H1 (cell line): ENCODE results near the gene NYAP2. TPM values are rescaled to one million over a fixed set of nuclear protein-coding genes. Genes with fewer than 3 reads are reported as not detected.

Experiments
- CTCF ChIA-PET: fragments of 300-600 bp; sonication (Branson Sonifier 250); formaldehyde crosslinking; loops from one replicate; lab custom pipeline; 2021; ENCODE audit not compliant: partially characterized antibody; lab: Charles Lee
- POLR2A ChIA-PET: fragments of 300-600 bp; sonication (Branson Sonifier 250); formaldehyde crosslinking; loops from one replicate; lab custom pipeline; 2021; ENCODE audit warnings: inconsistent platforms; ENCODE audit not compliant: partially characterized antibody; lab: Charles Lee
- DNase-seq, 2 experiments: peaks; one replicate each; pipeline versions ENCODE4 v3.0.0 to v3.0.0-alpha.2; 2010 to 2022; ENCODE audit warnings: low spot score in 2 of 2, low read depth in 1 of 2, mixed read lengths in 1 of 2
- FAIRE-seq: peaks from 2 replicates; lab custom pipeline; 2011; peaks lifted over from hg19 to GRCh38; lab: Jason Lieb, UNC
- H2AFZ ChIP-seq: 2 replicates; pipeline ENCODE4 v1.8.1; 2012; ENCODE audit warnings: low read length, inconsistent platforms
- H2AK5ac ChIP-seq: 2 replicates; pipeline ENCODE4 v1.6.1; 2013; ENCODE audit warnings: low read depth, low read length
- H2BK120ac ChIP-seq: replicated peaks from 2 replicates; pipeline ENCODE3; 2013; ENCODE audit warnings: low read depth, low read length, inconsistent platforms
- H2BK12ac ChIP-seq: 2 replicates; pipeline ENCODE4 v1.6.1; 2013; ENCODE audit warnings: low read depth, low read length
- H2BK15ac ChIP-seq: 2 replicates; pipeline ENCODE4 v1.6.1; 2013; ENCODE audit warnings: low read length
- H2BK20ac ChIP-seq: 2 replicates; pipeline ENCODE4 v1.6.1; 2013; ENCODE audit warnings: low read length
- H2BK5ac ChIP-seq: 2 replicates; pipeline ENCODE4 v1.6.1; 2013; ENCODE audit warnings: low read depth, low read length
- H3K14ac ChIP-seq: 2 replicates; pipeline ENCODE4 v1.6.1; 2013; ENCODE audit warnings: inconsistent platforms; ENCODE audit not compliant: insufficient read length
- H3K18ac ChIP-seq: 2 replicates; pipeline ENCODE4 v1.6.1; 2013; ENCODE audit warnings: low read length; ENCODE audit errors: extremely low read depth
- H3K23ac ChIP-seq: 2 replicates; pipeline ENCODE4 v1.6.1; 2013; ENCODE audit warnings: inconsistent platforms; ENCODE audit not compliant: insufficient read length
- H3K23me2 ChIP-seq: 2 replicates; pipeline ENCODE4 v1.6.1; 2013; ENCODE audit warnings: low read depth, low read length
- H3K27ac ChIP-seq: 2 replicates; pipeline ENCODE4 v1.6.1; 2011; ENCODE audit warnings: low read depth, low read length, inconsistent platforms
- H3K27me3 ChIP-seq, 4 experiments: replicated peaks in 1 of 4; 1 replicate in 1 of 4; 2 replicates in 3 of 4; pipeline versions ENCODE4 v1.6.1 to v1.8.1; 2011 to 2013; ENCODE audit warnings: low read length in 3 of 4, mild to moderate bottlenecking in 3 of 4, inconsistent platforms in 2 of 4, mixed read lengths in 2 of 4, moderate library complexity in 1 of 4; ENCODE audit not compliant: control insufficient read depth in 3 of 4, insufficient read depth in 3 of 4; ENCODE audit errors: extremely low read depth in 1 of 4
- H3K36me3 ChIP-seq, 4 experiments: 2 replicates each; pipeline versions ENCODE4 v1.6.1 to v1.8.1; 2011 to 2013; ENCODE audit warnings: mild to moderate bottlenecking in 4 of 4, low read length in 3 of 4, moderate library complexity in 2 of 4, control low read depth in 1 of 4, inconsistent platforms in 1 of 4; ENCODE audit not compliant: insufficient read depth in 4 of 4, control insufficient read depth in 2 of 4
- H3K4ac ChIP-seq: replicated peaks from 2 replicates; pipeline ENCODE3; 2013; ENCODE audit warnings: low read length, low read depth, mixed read lengths, inconsistent platforms; ENCODE audit not compliant: insufficient read length
- H3K4me1 ChIP-seq, 4 experiments: replicated peaks in 1 of 4; 1 replicate in 1 of 4; 2 replicates in 3 of 4; pipeline versions ENCODE4 v1.6.1 to v1.8.1; 2011 to 2013; ENCODE audit warnings: low read length in 3 of 4, inconsistent platforms in 2 of 4, mixed read lengths in 1 of 4; ENCODE audit not compliant: insufficient read depth in 4 of 4, control insufficient read depth in 3 of 4
- H3K4me2 ChIP-seq, 2 experiments: 2 replicates each; pipeline versions ENCODE4 v1.6.1 to v1.8.1; 2011 to 2013; ENCODE audit warnings: low read depth in 2 of 2, low read length in 2 of 2, control low read depth in 1 of 2, inconsistent platforms in 1 of 2, mild to moderate bottlenecking in 1 of 2; ENCODE audit not compliant: insufficient read depth in 1 of 2
- H3K4me3 ChIP-seq, 4 experiments: fragments of 200-600, 300-600 bp in 1 of 4; sonication (generic), shearing (Covaris generic), sonication (Bioruptor Twin) in 1 of 4; 2 replicates each; pipeline versions ENCODE4 v1.5.1 to v1.8.1; 2011 to 2016; ENCODE audit warnings: low read length in 4 of 4, low read depth in 3 of 4, control low read depth in 2 of 4, inconsistent platforms in 2 of 4, mild to moderate bottlenecking in 2 of 4, mixed read lengths in 1 of 4, moderate library complexity in 1 of 4; ENCODE audit not compliant: insufficient read depth in 2 of 4; ENCODE audit errors: extremely low read depth in 1 of 4
- H3K56ac ChIP-seq: replicated peaks from 2 replicates; pipeline ENCODE3; 2013; ENCODE audit warnings: low read depth, mild to moderate bottlenecking, mixed read lengths, low read length, inconsistent platforms; ENCODE audit not compliant: insufficient read length
- H3K79me1 ChIP-seq: 2 replicates; pipeline ENCODE4 v1.6.1; 2013; ENCODE audit warnings: low read depth, low read length, control low read depth
- H3K79me2 ChIP-seq, 2 experiments: 2 replicates each; pipeline versions ENCODE4 v1.6.1 to v1.8.1; 2012 to 2013; ENCODE audit warnings: low read length in 2 of 2, mild to moderate bottlenecking in 2 of 2, inconsistent platforms in 1 of 2; ENCODE audit not compliant: insufficient read depth in 2 of 2, control insufficient read depth in 1 of 2
- H3K9ac ChIP-seq, 4 experiments: replicated peaks in 1 of 4; 1 replicate in 1 of 4; 2 replicates in 3 of 4; pipeline versions ENCODE4 v1.6.1 to v1.8.1; 2011 to 2013; ENCODE audit warnings: low read depth in 3 of 4, low read length in 3 of 4, control low read depth in 2 of 4, mild to moderate bottlenecking in 2 of 4, moderate library complexity in 2 of 4, inconsistent platforms in 1 of 4; ENCODE audit errors: extremely low read depth in 1 of 4
- H3K9me3 ChIP-seq, 2 experiments: 2 replicates each; pipeline versions ENCODE4 v1.6.1 to v1.8.1; 2012 to 2013; ENCODE audit warnings: mild to moderate bottlenecking in 2 of 2, moderate library complexity in 2 of 2, control low read depth in 1 of 2, inconsistent platforms in 1 of 2, low read depth in 1 of 2, low read length in 1 of 2, mixed read lengths in 1 of 2; ENCODE audit not compliant: insufficient read depth in 2 of 2
- H4K20me1 ChIP-seq, 2 experiments: replicated peaks in 1 of 2; 2 replicates each; pipeline versions ENCODE3 to v1.8.1; 2011 to 2013; ENCODE audit warnings: inconsistent platforms in 2 of 2, low read length in 2 of 2, mild to moderate bottlenecking in 1 of 2; ENCODE audit not compliant: insufficient read depth in 2 of 2, control insufficient read depth in 1 of 2
- H4K5ac ChIP-seq: 2 replicates; pipeline ENCODE4 v1.6.1; 2013; ENCODE audit warnings: low read length, low read depth, mixed read lengths, inconsistent platforms; ENCODE audit not compliant: insufficient read length
- H4K8ac ChIP-seq: 2 replicates; pipeline ENCODE4 v1.8.0; 2013; ENCODE audit warnings: mild to moderate bottlenecking, moderate library complexity, low read length, inconsistent platforms; ENCODE audit not compliant: insufficient read depth; ENCODE audit errors: extremely low read depth
- H4K91ac ChIP-seq: replicated peaks from 2 replicates; pipeline ENCODE3; 2013; ENCODE audit warnings: low read length, mixed read lengths, inconsistent platforms; ENCODE audit not compliant: insufficient read length
- ASH2L ChIP-seq: fragments of 200-600, 300-600 bp; sonication (generic); IDR thresholded peaks from one replicate; pipeline ENCODE4 v1.7.1; 2017; ENCODE audit warnings: low read length
- CTBP2 ChIP-seq: IDR thresholded peaks from 2 replicates; pipeline ENCODE4 v1.7.0; 2011; ENCODE audit warnings: borderline replicate concordance, mild to moderate bottlenecking, moderate library complexity, mixed read lengths, low read length; ENCODE audit not compliant: insufficient read depth, insufficient read length
- SIN3A ChIP-seq, 2 experiments: IDR thresholded peaks in 1 of 2; conservative IDR thresholded peaks in 1 of 2; 2 replicates each; pipeline ENCODE4 v1.6.1; 2011 to 2012; ENCODE audit warnings: low read length in 2 of 2, improper control_type of control experiment in 1 of 2, low read depth in 1 of 2, mild to moderate bottlenecking in 1 of 2
- TEAD4 ChIP-seq: IDR thresholded peaks from 2 replicates; pipeline ENCODE4 v1.6.1; 2012; ENCODE audit warnings: low read depth, low read length, inconsistent platforms, mixed read lengths
- WGBS, 2 experiments: shearing (Covaris generic) in 1 of 2; methylation state at CpG; one replicate each; pipeline versions ENCODE4 v1.1.6 to v1.1.7; 2013 to 2015; ENCODE audit warnings: low lambda C conversion rate in 2 of 2, mixed read lengths in 2 of 2, inconsistent platforms in 1 of 2, low coverage in 1 of 2, missing lambda C conversion rate in 1 of 2; ENCODE audit not compliant: insufficient replicate concordance in 2 of 2, insufficient coverage in 1 of 2, insufficient read length in 1 of 2; ENCODE audit errors: extremely low coverage in 1 of 2, missing lambda C conversion rate in 1 of 2; 5-methylcytosine and 5-hydroxymethylcytosine counted together
- polyA plus RNA-seq, 7 experiments: library from polyadenylated mRNA; depleted of rRNA in 3 of 7; stranded (reverse) in 5 of 7; unstranded in 2 of 7; fragments of >200 nt in 5 of 7; fragments of 200-250 nt in 2 of 7; gene quantifications; 1 replicate in 5 of 7; 2 replicates in 1 of 7; 4 replicates in 1 of 7; pipeline versions ENCODE4 v1.2.1 to v1.2.3, GENCODE V29; 2011 to 2013; ENCODE audit warnings: missing spikeins in 2 of 7, mixed read lengths in 2 of 7
- total RNA-seq: library from RNA; stranded (reverse); fragmentation: NEBNext Ultra II Directional; extraction: Animal tissue kit (Norgen Biotek cat#: 25700); gene quantifications from 2 replicates; pipeline ENCODE4 v1.2.1, GENCODE V29; 2021
- TF ChIP-seq, protein P1 (sequence below): IDR thresholded peaks from 2 replicates; pipeline ENCODE4 v1.6.1; 2012; ENCODE audit warnings: inconsistent platforms

Gene NYAP2
- total and polyA plus RNA-seq, 2 of the 8 experiments (the other 6 are each of a cell fraction or from before 2014, with no cell fraction given), result not detected

DNA sequence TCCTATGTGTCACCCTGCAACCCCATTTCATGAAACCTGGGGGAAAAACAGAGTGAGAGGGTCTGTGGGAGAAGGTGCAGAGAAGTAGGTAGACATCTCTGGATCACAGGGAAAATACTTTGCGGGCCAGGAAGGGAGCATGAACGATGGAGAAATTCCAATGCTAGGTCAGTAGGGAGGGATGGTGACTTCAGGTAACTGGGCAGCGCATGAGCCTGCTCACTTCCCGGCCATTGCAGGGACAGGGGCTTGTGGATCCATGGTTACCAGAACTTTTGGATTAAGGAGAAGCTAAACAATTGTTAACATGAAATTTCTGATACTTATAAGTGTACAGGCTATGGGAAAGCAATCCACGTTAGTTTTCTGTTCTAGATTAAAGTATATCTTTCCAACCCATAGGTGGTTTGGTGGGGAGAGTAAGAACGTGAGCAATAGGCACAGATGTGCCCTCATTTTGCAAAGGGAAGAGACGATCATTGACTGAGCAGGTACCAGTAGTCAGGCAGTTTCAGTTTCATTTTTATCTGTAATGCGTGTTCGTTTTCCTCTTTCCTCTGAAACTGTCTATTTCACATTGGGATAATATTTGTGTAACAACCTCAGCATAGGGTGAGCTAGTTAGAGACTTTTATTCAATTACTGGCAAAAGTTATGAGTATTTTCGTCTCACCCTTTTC is 65.0 kb downstream of the NYAP2 start:
- Histone ChIP-seq H3K23ac (no peak overlapping the region), H2BK5ac (no peak overlapping the region), H2BK15ac (no peak overlapping the region), H3K18ac (no peak overlapping the region), H3K36me3 (no peaks in the 10 kb centered on the region), H3K14ac (no peak overlapping the region), H2AFZ (0 out of 2 replicates have a peak overlapping the region, but pooled peaks have one; percentile 18), H3K79me1 (no peaks in the 10 kb centered on the region), H3K27me3 (no peaks in the 10 kb centered on the region; a peak in 2 of 7 replicates), H2AK5ac (no peak overlapping the region), H2BK120ac (no peak overlapping the region), H3K9ac (no peak overlapping the region), H3K23me2 (no peaks in the 10 kb centered on the region), H4K8ac (peak overlapping the region; percentile 31; the same call in 1 of the 2 replicates), H2BK12ac (no peak overlapping the region; the same call in 1 of the 2 replicates), H3K9me3 (no peaks in the 10 kb centered on the region), H3K56ac (no peak overlapping the region), H4K5ac (no peak overlapping the region), H2BK20ac (peak overlapping the region; percentile 97), H3K79me2 (no peaks in the 10 kb centered on the region), H3K4me3 (no peak overlapping the region), H3K27ac (no peak overlapping the region), H3K4ac (no peak overlapping the region), H4K91ac (no peak overlapping the region), H4K20me1 (no peaks in the 10 kb centered on the region), H3K4me1 (peaks cover 0 to 14% (median 10%) of the 10 kb centered on the region in 4 experiments; a peak in 6 of 7 replicates), H3K4me2 (no peak overlapping the region)
- no peak for FAIRE-seq
- ChIA-PET CTCF (no interaction called here), POLR2A (no interaction called here)
- TF ChIP-seq CTBP2 (no peak), ASH2L (no peak), TEAD4 (no peak), SIN3A (conservative IDR thresholded peaks at IDR 0.05 in 1 of 2, IDR thresholded peaks at IDR 0.05 in 1 of 2; ENCODE audit: low read depth in 1 of 2, low read length in 2 of 2) (no peak)
- TF ChIP-seq, protein P1, sequence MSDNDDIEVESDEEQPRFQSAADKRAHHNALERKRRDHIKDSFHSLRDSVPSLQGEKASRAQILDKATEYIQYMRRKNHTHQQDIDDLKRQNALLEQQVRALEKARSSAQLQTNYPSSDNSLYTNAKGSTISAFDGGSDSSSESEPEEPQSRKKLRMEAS, result no peak
- DNase-seq, result no peak
- WGBS, 2 experiments, result 88% methylated on average over 10 of the region's 10 CpGs; no CpG with 5 or more reads in 1 of the 2 experiments
